ENCODE data around the gene FIS1.

DNA sequence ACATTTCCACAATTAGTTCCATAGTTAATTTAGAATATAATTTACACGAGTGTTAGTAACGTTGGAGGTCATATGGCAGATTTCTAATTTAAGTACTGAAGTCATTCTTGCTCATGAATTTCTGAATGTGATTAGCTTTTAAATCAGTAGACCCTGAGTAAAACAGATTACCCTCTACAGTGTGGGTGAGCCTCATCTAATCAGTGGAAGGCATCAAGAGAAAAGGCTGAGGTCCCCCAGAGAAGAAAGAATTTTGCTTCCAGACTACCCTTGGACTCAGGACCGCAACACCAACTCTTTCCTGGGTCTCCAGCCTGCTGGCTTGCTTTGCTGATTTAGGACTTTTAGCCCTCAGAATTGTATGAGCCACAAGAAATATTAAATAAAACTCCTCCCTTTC is 43.6 kb upstream of the FIS1 start:
- TF ChIP-seq, protein P1, sequence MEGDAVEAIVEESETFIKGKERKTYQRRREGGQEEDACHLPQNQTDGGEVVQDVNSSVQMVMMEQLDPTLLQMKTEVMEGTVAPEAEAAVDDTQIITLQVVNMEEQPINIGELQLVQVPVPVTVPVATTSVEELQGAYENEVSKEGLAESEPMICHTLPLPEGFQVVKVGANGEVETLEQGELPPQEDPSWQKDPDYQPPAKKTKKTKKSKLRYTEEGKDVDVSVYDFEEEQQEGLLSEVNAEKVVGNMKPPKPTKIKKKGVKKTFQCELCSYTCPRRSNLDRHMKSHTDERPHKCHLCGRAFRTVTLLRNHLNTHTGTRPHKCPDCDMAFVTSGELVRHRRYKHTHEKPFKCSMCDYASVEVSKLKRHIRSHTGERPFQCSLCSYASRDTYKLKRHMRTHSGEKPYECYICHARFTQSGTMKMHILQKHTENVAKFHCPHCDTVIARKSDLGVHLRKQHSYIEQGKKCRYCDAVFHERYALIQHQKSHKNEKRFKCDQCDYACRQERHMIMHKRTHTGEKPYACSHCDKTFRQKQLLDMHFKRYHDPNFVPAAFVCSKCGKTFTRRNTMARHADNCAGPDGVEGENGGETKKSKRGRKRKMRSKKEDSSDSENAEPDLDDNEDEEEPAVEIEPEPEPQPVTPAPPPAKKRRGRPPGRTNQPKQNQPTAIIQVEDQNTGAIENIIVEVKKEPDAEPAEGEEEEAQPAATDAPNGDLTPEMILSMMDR (optimal IDR thresholded peaks at IDR 0.05 in 1 of 3, IDR thresholded peaks at IDR 0.05 in 1 of 3, conservative IDR thresholded peaks at IDR 0.05 in 1 of 3; ENCODE audit: extremely low read depth in 1 of 3, insufficient read depth in 2 of 3, low read length in 3 of 3), result no peak
- TF ChIP-seq EZH2 (IDR thresholded peaks at IDR 0.05; ENCODE audit: low read length), result no peak
